GM12872 (cell line): Measurements from ENCODE around the gene OLIG1.

ENCODE experiments used
- CTCF ChIP-seq: IDR thresholded peaks from 3 replicates; pipeline ENCODE4 v1.5.1; 2011; ENCODE audit warnings: low read depth, mild to moderate bottlenecking, low read length, moderate library complexity; ENCODE audit not compliant: insufficient read depth

Gene OLIG1

GRCh38 chr21:33064623-33065390, 5.1 kb upstream of the OLIG1 start:
- no peak for TF ChIP-seq CTCF

- no peak for TF ChIP-seq CTCF
Measured at GRCh38 chr21:33067043-33067442, 2.9 kb upstream of the OLIG1 start.

GRCh38 chr21:33067457-33067856, 2.5 kb upstream of the OLIG1 start:
- no peak for TF ChIP-seq CTCF

GRCh38 chr21:33069243-33069642, 698 bp upstream of the OLIG1 start:
- no peak for TF ChIP-seq CTCF

GRCh38 chr21:33069645-33069993, 322 bp upstream of the OLIG1 start:
- TF ChIP-seq CTCF = no peak

- no peak for TF ChIP-seq CTCF
Measured at GRCh38 chr21:33070744-33070997, 730 bp downstream of the OLIG1 start.

GRCh38 chr21:33070998-33071769, 1.2 kb downstream of the OLIG1 start:
- no peak for TF ChIP-seq CTCF
